H9 (cell line): Measurements from ENCODE around the gene SKOR2. TPM values are rescaled to one million over a fixed set of nuclear protein-coding genes. Genes with fewer than 3 reads are reported as not detected.

Experiments used
- DNase-seq: peaks from one replicate; pipeline ENCODE4 v3.0.0-alpha.2; 2017
- H2AFZ ChIP-seq: one replicate; pipeline ENCODE4 v1.6.1; 2013; ENCODE audit warnings: mild to moderate bottlenecking, low read length, control low read depth, moderate library complexity
- H2AK5ac ChIP-seq: 2 replicates; pipeline ENCODE4 v1.6.1; 2013; ENCODE audit warnings: low read length, control low read depth, mixed read lengths; ENCODE audit not compliant: insufficient read length
- H2BK120ac ChIP-seq: one replicate; pipeline ENCODE4 v1.6.1; 2013; ENCODE audit warnings: low read depth, mild to moderate bottlenecking, low read length, control low read depth, inconsistent platforms; ENCODE audit not compliant: poor library complexity, severe bottlenecking
- H2BK12ac ChIP-seq: 2 replicates; pipeline ENCODE4 v1.6.1; 2013; ENCODE audit warnings: low read length, control low read depth, mixed read lengths, low read depth; ENCODE audit not compliant: insufficient read length
- H2BK15ac ChIP-seq: 2 replicates; pipeline ENCODE4 v1.6.1; 2013; ENCODE audit warnings: low read depth, low read length, control low read depth
- H2BK20ac ChIP-seq: one replicate; pipeline ENCODE4 v1.6.1; 2013; ENCODE audit warnings: low read depth, mild to moderate bottlenecking, low read length, control low read depth, inconsistent platforms; ENCODE audit not compliant: poor library complexity, severe bottlenecking
- H2BK5ac ChIP-seq: 2 replicates; pipeline ENCODE4 v1.6.1; 2013; ENCODE audit warnings: low read length, control low read depth, mixed read lengths; ENCODE audit not compliant: insufficient read length
- H3K14ac ChIP-seq: 2 replicates; pipeline ENCODE4 v1.6.1; 2013; ENCODE audit warnings: low read length, control low read depth; ENCODE audit not compliant: insufficient read depth
- H3K18ac ChIP-seq: 2 replicates; pipeline ENCODE4 v1.6.1; 2013; ENCODE audit warnings: low read depth, mild to moderate bottlenecking, mixed read lengths, low read length, control low read depth; ENCODE audit not compliant: insufficient read length
- H3K23ac ChIP-seq: 2 replicates; pipeline ENCODE4 v1.6.1; 2013; ENCODE audit warnings: low read length, control low read depth, mixed read lengths, low read depth; ENCODE audit not compliant: insufficient read length
- H3K23me2 ChIP-seq: 2 replicates; pipeline ENCODE4 v1.6.1; 2013; ENCODE audit warnings: low read depth, mild to moderate bottlenecking, mixed read lengths, low read length, control low read depth; ENCODE audit not compliant: insufficient read length, poor library complexity, severe bottlenecking
- H3K27ac ChIP-seq: 2 replicates; pipeline ENCODE4 v1.5.1; 2013; ENCODE audit warnings: low read length, control low read depth, mixed read lengths, low read depth; ENCODE audit not compliant: insufficient read length
- H3K27me3 ChIP-seq: 2 replicates; pipeline ENCODE4 v1.6.1; 2013; ENCODE audit warnings: low read length, control low read depth, inconsistent platforms; ENCODE audit not compliant: insufficient read depth
- H3K4ac ChIP-seq: 2 replicates; pipeline ENCODE4 v1.6.1; 2013; ENCODE audit warnings: low read depth, mild to moderate bottlenecking, control low read depth, inconsistent platforms, low read length, moderate library complexity
- H3K4me1 ChIP-seq: 2 replicates; pipeline ENCODE4 v1.6.1; 2013; ENCODE audit warnings: low read length, control low read depth, inconsistent platforms; ENCODE audit not compliant: insufficient read depth
- H3K4me2 ChIP-seq: 2 replicates; pipeline ENCODE4 v1.6.1; 2013; ENCODE audit warnings: low read length, control low read depth, mixed read lengths; ENCODE audit not compliant: insufficient read length, insufficient read depth
- H3K56ac ChIP-seq: 2 replicates; pipeline ENCODE4 v1.6.1; 2013; ENCODE audit warnings: low read depth, mild to moderate bottlenecking, mixed read lengths, low read length, control low read depth; ENCODE audit not compliant: insufficient read length
- H3K79me1 ChIP-seq: 2 replicates; pipeline ENCODE4 v1.6.1; 2013; ENCODE audit warnings: low read depth, mild to moderate bottlenecking, moderate library complexity, low read length, control low read depth, inconsistent platforms; ENCODE audit not compliant: insufficient read depth, poor library complexity, severe bottlenecking
- H3K79me2 ChIP-seq: 2 replicates; pipeline ENCODE4 v1.6.1; 2013; ENCODE audit warnings: low read length, control low read depth, inconsistent platforms; ENCODE audit not compliant: insufficient read depth
- H3K9ac ChIP-seq: 2 replicates; pipeline ENCODE4 v1.6.1; 2013; ENCODE audit warnings: low read length, control low read depth, mixed read lengths; ENCODE audit not compliant: insufficient read length; ENCODE audit errors: extremely low read depth
- H3K9me3 ChIP-seq: one replicate; pipeline ENCODE4 v1.6.1; 2013; ENCODE audit warnings: low read depth, low read length, inconsistent platforms; ENCODE audit not compliant: control insufficient read depth
- H3T11ph ChIP-seq: one replicate; pipeline ENCODE4 v1.6.1; 2013; ENCODE audit warnings: mild to moderate bottlenecking, low read length, control low read depth, inconsistent platforms
- H4K20me1 ChIP-seq: one replicate; pipeline ENCODE4 v1.6.1; 2013; ENCODE audit not compliant: control insufficient read depth, insufficient read length, insufficient read depth
- H4K5ac ChIP-seq: 2 replicates; pipeline ENCODE4 v1.6.1; 2013; ENCODE audit warnings: low read depth, mild to moderate bottlenecking, mixed read lengths, low read length, control low read depth; ENCODE audit not compliant: insufficient read length
- H4K8ac ChIP-seq: replicated peaks from 2 replicates; pipeline ENCODE4 v1.6.1; 2013; ENCODE audit warnings: low read length, control low read depth, mixed read lengths, low read depth; ENCODE audit not compliant: insufficient read length
- H4K91ac ChIP-seq: 2 replicates; pipeline ENCODE4 v1.6.1; 2013; ENCODE audit warnings: low read depth, mild to moderate bottlenecking, moderate library complexity, mixed read lengths, low read length, control low read depth; ENCODE audit not compliant: insufficient read length
- H3K27ac Mint-ChIP-seq, 3 experiments: 2 replicates in 2 of 3; 3 replicates in 1 of 3; pipeline ENCODE4 v1.8.0; 2020 to 2021; ENCODE audit warnings: mixed read lengths in 3 of 3, mild to moderate bottlenecking in 1 of 3, moderate library complexity in 1 of 3
- H3K27me3 Mint-ChIP-seq: 2 replicates; pipeline ENCODE4 v1.8.0; 2021; ENCODE audit warnings: low read depth, mild to moderate bottlenecking, moderate library complexity, mixed read lengths
- H3K36me3 Mint-ChIP-seq, 3 experiments: 2 replicates in 2 of 3; 3 replicates in 1 of 3; pipeline ENCODE4 v1.8.0; 2020 to 2021; ENCODE audit warnings: low read depth in 3 of 3, mixed read lengths in 3 of 3; ENCODE audit not compliant: insufficient read depth in 1 of 3
- H3K4me1 Mint-ChIP-seq, 2 experiments: 2 replicates each; pipeline ENCODE4 v1.8.0; 2020; ENCODE audit warnings: mixed read lengths in 2 of 2
- H3K4me3 Mint-ChIP-seq, 2 experiments: 2 replicates in 1 of 2; 3 replicates in 1 of 2; pipeline ENCODE4 v1.8.0; 2020 to 2021; ENCODE audit warnings: mild to moderate bottlenecking in 2 of 2, mixed read lengths in 2 of 2, moderate library complexity in 1 of 2
- H3K9me3 Mint-ChIP-seq, 2 experiments: 2 replicates in 1 of 2; 3 replicates in 1 of 2; pipeline ENCODE4 v1.8.0; 2020; ENCODE audit warnings: mild to moderate bottlenecking in 2 of 2, mixed read lengths in 2 of 2, moderate library complexity in 1 of 2
- CTCF ChIP-seq: fragments of 200-600 bp; sonication (generic); conservative IDR thresholded peaks from 3 replicates; pipeline ENCODE4 v1.8.0; 2021; ENCODE audit warnings: antibody characterized with exemption, mild to moderate bottlenecking
- whole genome bisulfite sequencing: extraction: QIAGEN DNeasy Blood & Tissue Kit; methylation state at CpG from one replicate; pipeline ENCODE4 v1.1.7; 2013; ENCODE audit warnings: missing lambda C conversion rate, low lambda C conversion rate, mixed read lengths; ENCODE audit not compliant: insufficient read length; ENCODE audit errors: extremely low coverage; 5-methylcytosine and 5-hydroxymethylcytosine counted together
- total RNA-seq: library from RNA; stranded (reverse); gene quantifications from 2 replicates; pipeline ENCODE4 v1.2.1, GENCODE V29; 2021

SKOR2 gene
- total RNA-seq, 1 experiment from 2014 or later, result 0.24 TPM

- Mint-ChIP-seq H3K27me3 (peaks cover 4% of the 10 kb centered on the region), H3K27ac (no peak overlapping the region), H3K4me3 (no peak overlapping the region), H3K9me3 (0 out of 5 replicates have a peak, but pooled peaks cover 0 to 4% of the 10 kb centered on the region in 2 experiments), H3K4me1 (no peaks in the 10 kb centered on the region), H3K36me3 (no peaks in the 10 kb centered on the region)
- Histone ChIP-seq H2BK12ac (no peak overlapping the region), H3K18ac (no peak overlapping the region), H3T11ph (no peak overlapping the region), H2BK120ac (no peak overlapping the region), H3K27ac (no peak overlapping the region), H2BK5ac (no peak overlapping the region), H3K79me2 (peaks cover 9% of the 10 kb centered on the region; the same call in 1 of the 2 replicates), H2AFZ (no peak overlapping the region), H3K9ac (no peak overlapping the region), H2BK15ac (no peak overlapping the region), H3K14ac (no peak overlapping the region), H3K4ac (no peak overlapping the region), H3K23me2 (peaks cover 8% of the 10 kb centered on the region), H4K8ac (no peak overlapping the region), H4K91ac (no peak overlapping the region), H3K56ac (no peak overlapping the region), H3K23ac (no peak overlapping the region), H4K20me1 (no peaks in the 10 kb centered on the region), H3K4me2 (no peak overlapping the region), H2AK5ac (no peak overlapping the region), H3K27me3 (no peaks in the 10 kb centered on the region), H3K79me1 (peaks cover 4% of the 10 kb centered on the region), H3K4me1 (peaks cover 2% of the 10 kb centered on the region; the same call in 1 of the 2 replicates), H2BK20ac (no peak overlapping the region), H4K5ac (no peak overlapping the region), H3K9me3 (no peaks in the 10 kb centered on the region)
- no peak for TF ChIP-seq CTCF
- no peak for DNase-seq
- no CpG with 5 or more reads among the region's 2 CpGs for WGBS
Observed at GRCh38 chr18:47172476-47172875, 79.0 kb downstream of the SKOR2 start.
